ENCODE results near the gene MCUR1. TPM values are rescaled to one million over a fixed set of nuclear protein-coding genes. Genes with fewer than 3 reads are reported as not detected.

MCUR1 gene
- total RNA-seq, 2 donors from 2014 or later: 33.8 to 38.6 TPM

GRCh38 chr6:13741365-13741764, 73.0 kb downstream of the MCUR1 start:
- 94 to 95% methylated on average over 4 of the region's 4 CpGs for WGBS, 2 experiments (ENCODE audit: insufficient coverage in 1 of 2, insufficient read length in 1 of 2)
- no peaks in the 10 kb centered on the region for H3K36me3 Mint-ChIP-seq (ENCODE audit: low read depth)

More at GRCh38 chr6:13741365-13741764, 73.0 kb downstream of the MCUR1 start:
- TF ChIP-seq, protein P1, sequence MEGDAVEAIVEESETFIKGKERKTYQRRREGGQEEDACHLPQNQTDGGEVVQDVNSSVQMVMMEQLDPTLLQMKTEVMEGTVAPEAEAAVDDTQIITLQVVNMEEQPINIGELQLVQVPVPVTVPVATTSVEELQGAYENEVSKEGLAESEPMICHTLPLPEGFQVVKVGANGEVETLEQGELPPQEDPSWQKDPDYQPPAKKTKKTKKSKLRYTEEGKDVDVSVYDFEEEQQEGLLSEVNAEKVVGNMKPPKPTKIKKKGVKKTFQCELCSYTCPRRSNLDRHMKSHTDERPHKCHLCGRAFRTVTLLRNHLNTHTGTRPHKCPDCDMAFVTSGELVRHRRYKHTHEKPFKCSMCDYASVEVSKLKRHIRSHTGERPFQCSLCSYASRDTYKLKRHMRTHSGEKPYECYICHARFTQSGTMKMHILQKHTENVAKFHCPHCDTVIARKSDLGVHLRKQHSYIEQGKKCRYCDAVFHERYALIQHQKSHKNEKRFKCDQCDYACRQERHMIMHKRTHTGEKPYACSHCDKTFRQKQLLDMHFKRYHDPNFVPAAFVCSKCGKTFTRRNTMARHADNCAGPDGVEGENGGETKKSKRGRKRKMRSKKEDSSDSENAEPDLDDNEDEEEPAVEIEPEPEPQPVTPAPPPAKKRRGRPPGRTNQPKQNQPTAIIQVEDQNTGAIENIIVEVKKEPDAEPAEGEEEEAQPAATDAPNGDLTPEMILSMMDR (conservative IDR thresholded peaks at IDR 0.05): no peak
- Histone ChIP-seq H3K9ac (ENCODE audit: extremely low read depth, low read length, poor library complexity, severe bottlenecking) (no peak overlapping the region), H3K4me1 (ENCODE audit: control insufficient read depth, insufficient read depth, low read length) (no peaks in the 10 kb centered on the region), H3K36me3 (ENCODE audit: control insufficient read depth, insufficient read depth, low read length) (no peaks in the 10 kb centered on the region), H3K27me3 (ENCODE audit: control insufficient read depth, insufficient read depth, low read length, poor library complexity, severe bottlenecking) (no peaks in the 10 kb centered on the region), H3K4me3 (ENCODE audit: low read length) (no peak overlapping the region), H3K9me3 (ENCODE audit: control insufficient read depth, low read length) (no peaks in the 10 kb centered on the region), H3K27ac (ENCODE audit: low read depth, low read length) (no peak overlapping the region)
- H3K9me3 Mint-ChIP-seq: peaks cover 14% of the 10 kb centered on the region
- DNase-seq: no peak
- no peaks in the 10 kb centered on the region for H3K27me3 Mint-ChIP-seq (ENCODE audit: insufficient read depth)
- H3K4me1 Mint-ChIP-seq: no peaks in the 10 kb centered on the region
- H3K27ac Mint-ChIP-seq: no peak overlapping the region
- no peak overlapping the region for H3K4me3 Mint-ChIP-seq

Other genes starting within 250 kb of the MCUR1 start
- gene SIRT5, start 240.0 kb downstream of the MCUR1 start, total RNA-seq: 10 to 100 TPM; 12.1 to 19.0 TPM
- 10 to 100 TPM; 47.8 to 52.9 TPM for gene NOL7, start 199.2 kb downstream of the MCUR1 start, total RNA-seq
- 10 to 100 TPM; 43.7 to 45.4 TPM for gene RANBP9, start 102.7 kb downstream of the MCUR1 start, total RNA-seq
- gene RNF182, start 110.4 kb upstream of the MCUR1 start, total RNA-seq: 1 to 10 TPM; 4.1 to 5.2 TPM

Data from endodermal cell (in vitro differentiated cells).